Measurements from ENCODE around the gene CHST13. TPM values are rescaled to one million over a fixed set of nuclear protein-coding genes. Genes with fewer than 3 reads are reported as not detected.

The CHST13 gene
- total RNA-seq, 5 donors from 2014 or later (not counting 1 experiment from before 2014, with no cell fraction given), result 0.20 TPM; not detected in 4

DNA sequence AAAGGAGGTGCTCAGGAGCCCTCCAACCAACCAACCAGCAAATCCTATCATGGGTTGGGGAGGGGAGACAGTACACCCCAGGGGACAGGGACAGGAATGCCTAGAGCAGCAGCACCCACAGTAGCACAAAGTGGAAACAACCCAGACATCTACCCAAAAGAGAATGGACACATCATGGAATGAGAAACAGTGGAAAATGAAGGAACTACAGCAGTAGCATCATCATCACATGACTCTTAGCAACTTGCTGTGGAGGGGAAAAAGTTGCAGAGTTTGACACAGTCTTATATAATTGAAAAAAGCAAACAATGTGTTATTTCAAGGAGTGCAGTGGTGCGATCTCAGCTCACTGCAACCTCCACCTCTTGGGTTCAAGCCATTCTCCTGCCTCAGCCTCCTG, 23.8 kb downstream of the CHST13 start:
- Mint-ChIP-seq H3K27me3 (peaks cover 12 to 13% of the 10 kb centered on the region in 2 donors), H3K27ac (no peak overlapping the region), H3K4me3 (no peak overlapping the region), H3K36me3 (no peaks in the 10 kb centered on the region), H3K9me3 (no peaks in the 10 kb centered on the region), H3K4me1 (no peaks in the 10 kb centered on the region)
- POLR2A ChIA-PET, result interaction anchor here in 1 of 2 donors (0.6 kb wide), 1 partner anchor 34 kb away, joined by 3 read pairs; no protein-coding TSS in a partner anchor
- no peaks in the 10 kb centered on the region for H3K9me3 ChIP-seq
- ATAC-seq (replicated peaks in 1 of 4) (no peak), DNase-seq (no peak)
- no CpG with 5 or more reads among the region's 1 CpG for WGBS (ENCODE audit: insufficient coverage)
- no peaks in the 10 kb centered on the region for H3K4me1 ChIP-seq (ENCODE audit: control insufficient read depth in 1 of 2, extremely low read depth in 1 of 2, insufficient read depth in 2 of 2, low read length in 2 of 2)
- no peak overlapping the region for H3K27ac ChIP-seq (ENCODE audit: low read length)
- CTCF ChIA-PET, result no interaction called here
- no peak overlapping the region for H3K4me3 ChIP-seq (ENCODE audit: control insufficient read depth in 1 of 2, extremely low read depth in 1 of 2, low read length in 1 of 2)
- H3K36me3 ChIP-seq (ENCODE audit: control insufficient read depth in 2 of 2, extremely low read depth in 1 of 2, insufficient read depth in 1 of 2, low read length in 1 of 2), result no peaks in the 10 kb centered on the region
- peaks cover 0 to 27% of the 10 kb centered on the region in 2 experiments for H3K27me3 ChIP-seq (replicated peaks in 1 of 2; ENCODE audit: control insufficient read depth in 2 of 2, extremely low read depth in 1 of 2, insufficient read depth in 2 of 2, low read length in 1 of 2)

DNA sequence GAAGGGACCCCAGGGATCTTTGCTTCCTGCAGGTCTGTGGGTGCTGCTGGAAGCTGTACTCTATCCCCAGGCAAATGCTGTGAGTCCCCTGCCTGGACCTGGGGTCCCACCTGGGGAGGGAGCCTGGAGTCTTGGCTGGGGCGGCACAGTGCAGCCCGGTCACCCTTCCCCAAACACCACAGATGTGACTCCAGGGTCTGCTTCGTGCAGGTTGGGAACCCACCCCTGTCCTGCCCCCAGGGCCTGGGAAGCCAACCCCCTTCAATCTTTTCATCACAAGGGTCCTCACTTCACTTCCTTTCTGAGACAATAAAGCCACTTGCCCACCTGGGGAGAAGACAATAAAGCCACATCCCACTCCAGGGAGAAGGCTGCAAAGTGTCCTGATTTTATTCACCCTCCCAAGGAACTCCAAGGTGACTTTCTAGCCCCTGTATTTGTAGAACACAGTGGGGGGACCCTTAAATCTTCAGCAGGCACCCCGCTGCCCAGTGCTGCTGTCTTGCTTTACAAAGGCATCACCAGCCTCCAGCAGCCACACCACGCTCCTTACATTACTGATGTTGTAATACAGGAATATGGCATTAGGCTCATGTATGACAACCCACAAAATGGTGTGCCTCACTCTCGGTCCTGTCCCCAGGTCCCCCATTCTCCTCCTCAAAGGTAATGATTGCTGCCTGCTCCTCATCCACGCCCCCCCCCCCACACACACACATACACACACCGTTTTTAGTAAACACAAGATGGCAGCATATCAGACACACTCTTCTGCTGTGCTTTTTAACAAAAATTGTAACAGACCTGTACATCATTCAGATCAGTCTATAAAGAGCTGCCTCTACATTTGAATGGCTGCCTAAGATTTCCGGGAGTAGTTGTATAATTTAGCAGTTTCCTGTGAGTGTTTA, 24.9 kb downstream of the CHST13 start:
- no peaks in the 10 kb centered on the region for H3K4me1 ChIP-seq (ENCODE audit: control insufficient read depth in 1 of 2, extremely low read depth in 1 of 2, insufficient read depth in 2 of 2, low read length in 2 of 2)
- Mint-ChIP-seq H3K4me3 (no peak overlapping the region), H3K27me3 (peaks cover 9 to 16% of the 10 kb centered on the region in 2 donors), H3K9me3 (no peaks in the 10 kb centered on the region), H3K4me1 (no peaks in the 10 kb centered on the region), H3K27ac (no peak overlapping the region), H3K36me3 (no peaks in the 10 kb centered on the region)
- no peak overlapping the region for H3K27ac ChIP-seq (ENCODE audit: low read length)
- CTCF ChIA-PET, result no interaction called here
- no peak overlapping the region for H3K4me3 ChIP-seq (ENCODE audit: control insufficient read depth in 1 of 2, extremely low read depth in 1 of 2, low read length in 1 of 2)
- peaks cover 0 to 30% of the 10 kb centered on the region in 2 experiments for H3K27me3 ChIP-seq (replicated peaks in 1 of 2; ENCODE audit: control insufficient read depth in 2 of 2, extremely low read depth in 1 of 2, insufficient read depth in 2 of 2, low read length in 1 of 2)
- no peaks in the 10 kb centered on the region for H3K9me3 ChIP-seq
- no peak for ATAC-seq (replicated peaks in 1 of 4)
- H3K36me3 ChIP-seq (ENCODE audit: control insufficient read depth in 2 of 2, extremely low read depth in 1 of 2, insufficient read depth in 1 of 2, low read length in 1 of 2), result no peaks in the 10 kb centered on the region
- 69% methylated on average over 5 of the region's 9 CpGs for WGBS (ENCODE audit: insufficient coverage)
- DNase-seq, result peak in 2 of 35 experiments; percentile 1 to 19
- POLR2A ChIA-PET, result no interaction called here

DNA sequence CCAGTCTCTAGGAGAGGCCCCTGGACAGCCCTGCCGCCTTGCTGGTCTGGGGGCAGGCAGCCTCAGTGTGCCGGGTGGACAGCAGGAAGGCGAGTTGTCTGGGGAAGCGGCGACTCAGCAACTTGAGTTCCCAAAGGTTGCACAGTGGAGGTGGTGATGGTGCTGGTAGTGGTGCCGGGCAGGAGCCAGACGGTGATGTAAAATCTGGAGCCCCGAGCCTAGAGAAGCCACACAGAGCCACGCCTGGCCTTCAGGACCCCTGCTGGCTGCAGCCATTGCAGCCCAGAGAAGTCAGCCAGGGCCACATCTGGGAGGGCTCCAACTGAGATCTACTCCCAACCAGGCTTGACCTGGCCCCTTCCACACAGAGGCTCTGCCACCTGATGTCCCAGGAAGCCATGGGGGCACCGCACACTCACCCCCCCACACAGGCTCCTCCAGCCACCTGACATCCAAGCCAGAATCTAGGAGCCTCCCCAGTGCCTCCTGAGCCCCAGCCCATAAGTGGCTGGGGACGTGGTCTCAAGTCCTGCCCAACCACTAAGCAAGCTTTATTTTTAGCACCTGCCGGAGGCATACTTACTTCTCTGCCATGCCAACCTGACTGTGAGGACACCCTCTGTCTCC, 26.0 kb downstream of the CHST13 start:
- no peaks in the 10 kb centered on the region for H3K9me3 ChIP-seq
- no peak for ATAC-seq (replicated peaks in 1 of 4)
- POLR2A ChIA-PET, result no interaction called here
- no peak overlapping the region for H3K27ac ChIP-seq (ENCODE audit: low read length)
- DNase-seq, result peak in 3 of 35 experiments; percentile 1 to 19 (median 10)
- CTCF ChIA-PET, result interaction anchor here in 1 of 2 donors (0.7 kb wide), 1 partner anchor 27 kb away, joined by 3 read pairs; no protein-coding TSS in a partner anchor
- no peaks in the 10 kb centered on the region for H3K36me3 Mint-ChIP-seq
- H3K27ac Mint-ChIP-seq, result no peak overlapping the region
- H3K4me3 Mint-ChIP-seq, result no peak overlapping the region
- no peaks in the 10 kb centered on the region for H3K9me3 Mint-ChIP-seq
- peaks cover 9 to 16% of the 10 kb centered on the region in 2 donors for H3K27me3 Mint-ChIP-seq
- no peaks in the 10 kb centered on the region for H3K4me1 ChIP-seq (ENCODE audit: control insufficient read depth in 1 of 2, extremely low read depth in 1 of 2, insufficient read depth in 2 of 2, low read length in 2 of 2)
- peaks cover 0 to 30% of the 10 kb centered on the region in 2 experiments for H3K27me3 ChIP-seq (replicated peaks in 1 of 2; ENCODE audit: control insufficient read depth in 2 of 2, extremely low read depth in 1 of 2, insufficient read depth in 2 of 2, low read length in 1 of 2)
- no peak overlapping the region for H3K4me3 ChIP-seq (ENCODE audit: control insufficient read depth in 1 of 2, extremely low read depth in 1 of 2, low read length in 1 of 2)
- H3K36me3 ChIP-seq (ENCODE audit: control insufficient read depth in 2 of 2, extremely low read depth in 1 of 2, insufficient read depth in 1 of 2, low read length in 1 of 2), result no peaks in the 10 kb centered on the region
- 80% methylated on average over 12 of the region's 12 CpGs for WGBS (ENCODE audit: insufficient coverage)
- no peaks in the 10 kb centered on the region for H3K4me1 Mint-ChIP-seq

DNA sequence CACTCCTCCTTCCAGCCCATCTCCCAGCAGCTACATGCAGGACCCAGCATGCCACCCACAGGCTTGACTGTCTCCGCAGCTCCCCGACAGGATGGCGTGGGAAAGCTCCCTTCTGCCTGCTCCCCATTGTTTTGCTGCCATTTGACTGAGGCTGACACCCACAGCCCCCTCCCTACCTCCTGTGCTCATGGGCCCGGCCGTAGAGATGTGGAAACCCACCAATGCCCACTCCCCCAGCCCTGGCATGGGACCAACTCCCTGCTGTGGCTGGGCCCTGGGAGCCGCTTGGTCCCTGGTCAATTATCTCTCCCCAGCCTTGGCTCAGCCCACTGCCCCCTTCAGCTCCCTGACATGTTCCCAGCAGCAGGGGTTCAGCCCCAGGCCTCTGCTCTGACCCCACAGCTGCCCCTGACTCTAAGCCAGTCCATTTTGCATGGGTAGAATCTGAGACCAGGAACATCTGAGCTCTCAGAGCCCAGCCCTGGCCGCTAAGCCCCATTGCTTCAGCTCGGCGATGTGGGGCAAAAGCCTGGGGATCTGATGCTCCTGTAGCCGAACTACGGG, 26.6 kb downstream of the CHST13 start:
- H3K27ac Mint-ChIP-seq, result no peak overlapping the region
- H3K4me1 Mint-ChIP-seq, result no peaks in the 10 kb centered on the region
- WGBS (ENCODE audit: insufficient coverage), result 84% methylated on average over 11 of the region's 11 CpGs
- CTCF ChIA-PET, result interaction anchor here in 1 of 2 donors (0.7 kb wide), 1 partner anchor 28 kb away, joined by 3 read pairs; no protein-coding TSS in a partner anchor
- peaks cover 5 to 16% of the 10 kb centered on the region in 2 donors for H3K27me3 Mint-ChIP-seq
- Histone ChIP-seq H3K27ac (ENCODE audit: low read length) (no peak overlapping the region), H3K36me3 (ENCODE audit: control insufficient read depth in 2 of 2, extremely low read depth in 1 of 2, insufficient read depth in 1 of 2, low read length in 1 of 2) (no peaks in the 10 kb centered on the region), H3K4me3 (ENCODE audit: control insufficient read depth in 1 of 2, extremely low read depth in 1 of 2, low read length in 1 of 2) (no peak overlapping the region), H3K4me1 (ENCODE audit: control insufficient read depth in 1 of 2, extremely low read depth in 1 of 2, insufficient read depth in 2 of 2, low read length in 2 of 2) (no peaks in the 10 kb centered on the region), H3K27me3 (replicated peaks in 1 of 2; ENCODE audit: control insufficient read depth in 2 of 2, extremely low read depth in 1 of 2, insufficient read depth in 2 of 2, low read length in 1 of 2) (peaks cover 0 to 31% of the 10 kb centered on the region in 2 experiments), H3K9me3 (no peaks in the 10 kb centered on the region)
- POLR2A ChIA-PET, result no interaction called here
- DNase-seq (peak in 2 of 35 experiments; percentile 2 to 18), ATAC-seq (replicated peaks in 1 of 4) (no peak)
- H3K9me3 Mint-ChIP-seq, result no peaks in the 10 kb centered on the region
- H3K4me3 Mint-ChIP-seq, result no peak overlapping the region
- no peaks in the 10 kb centered on the region for H3K36me3 Mint-ChIP-seq

DNA sequence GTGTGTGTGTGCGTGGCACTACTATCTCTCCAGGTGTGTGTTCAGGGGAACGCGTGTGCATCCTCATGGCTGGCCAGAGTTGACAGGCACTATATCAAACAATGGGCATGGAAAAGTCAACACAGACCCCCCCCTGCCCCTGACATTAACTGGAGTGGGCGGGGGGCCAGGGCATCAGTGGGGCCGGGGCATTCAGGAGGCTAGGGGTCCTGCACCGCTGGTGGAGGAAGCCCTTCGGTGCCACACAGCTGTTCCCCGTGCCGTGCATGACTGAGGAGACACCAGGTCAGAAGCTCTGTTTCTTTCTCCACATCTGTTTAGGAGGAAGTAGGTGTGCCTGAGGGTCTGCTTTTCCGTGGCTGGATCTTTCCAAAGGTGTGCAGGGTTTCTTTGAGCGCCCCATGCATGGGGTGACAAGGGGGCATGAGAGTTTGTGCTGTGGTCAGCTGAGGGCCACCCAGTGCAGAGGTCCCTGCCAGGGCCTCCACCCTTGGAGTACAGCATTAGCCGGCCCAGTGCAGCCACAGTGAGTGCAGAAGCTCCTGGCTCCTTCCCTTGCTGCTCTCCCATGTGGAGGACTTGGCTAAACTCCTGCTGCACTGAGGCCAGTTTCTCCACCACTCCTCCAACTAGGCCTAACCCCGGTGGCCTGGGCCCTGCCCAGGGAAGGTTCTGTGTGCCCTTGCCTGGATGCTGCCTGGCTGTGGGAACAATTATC, 27.3 kb downstream of the CHST13 start:
- Histone ChIP-seq H3K27ac (ENCODE audit: low read length) (no peak overlapping the region), H3K4me3 (ENCODE audit: control insufficient read depth in 1 of 2, extremely low read depth in 1 of 2, low read length in 1 of 2) (no peak overlapping the region), H3K9me3 (no peaks in the 10 kb centered on the region), H3K4me1 (ENCODE audit: control insufficient read depth in 1 of 2, extremely low read depth in 1 of 2, insufficient read depth in 2 of 2, low read length in 2 of 2) (no peaks in the 10 kb centered on the region), H3K36me3 (ENCODE audit: control insufficient read depth in 2 of 2, extremely low read depth in 1 of 2, insufficient read depth in 1 of 2, low read length in 1 of 2) (no peaks in the 10 kb centered on the region), H3K27me3 (replicated peaks in 1 of 2; ENCODE audit: control insufficient read depth in 2 of 2, extremely low read depth in 1 of 2, insufficient read depth in 2 of 2, low read length in 1 of 2) (peaks cover 0 to 31% of the 10 kb centered on the region in 2 experiments)
- Mint-ChIP-seq H3K36me3 (no peaks in the 10 kb centered on the region), H3K27me3 (peaks cover 5 to 16% of the 10 kb centered on the region in 2 donors), H3K9me3 (no peaks in the 10 kb centered on the region), H3K27ac (no peak overlapping the region), H3K4me3 (no peak overlapping the region), H3K4me1 (no peaks in the 10 kb centered on the region)
- ChIA-PET CTCF (no interaction called here), POLR2A (no interaction called here)
- ATAC-seq (replicated peaks in 1 of 4), result no peak
- peak in 2 of 35 experiments; percentile 7 to 8 for DNase-seq
- 32% methylated on average over 10 of the region's 13 CpGs for WGBS (ENCODE audit: insufficient coverage)

Data from T-cell (primary cell).